Activated CD4-positive, CD25-positive, alpha-beta regulatory T cell treated with anti-CD3 and anti-CD28 coated beads, Interleukin-2, amount 50 U/mL, for 16 hours (primary cell): Measurements from ENCODE around the gene CSMD2.

ENCODE experiments used
- DNase-seq: peaks from one replicate; pipeline ENCODE4 v3.0.0-alpha.2; 2020; ENCODE audit warnings: low read depth, low spot score

Gene CSMD2

DNA sequence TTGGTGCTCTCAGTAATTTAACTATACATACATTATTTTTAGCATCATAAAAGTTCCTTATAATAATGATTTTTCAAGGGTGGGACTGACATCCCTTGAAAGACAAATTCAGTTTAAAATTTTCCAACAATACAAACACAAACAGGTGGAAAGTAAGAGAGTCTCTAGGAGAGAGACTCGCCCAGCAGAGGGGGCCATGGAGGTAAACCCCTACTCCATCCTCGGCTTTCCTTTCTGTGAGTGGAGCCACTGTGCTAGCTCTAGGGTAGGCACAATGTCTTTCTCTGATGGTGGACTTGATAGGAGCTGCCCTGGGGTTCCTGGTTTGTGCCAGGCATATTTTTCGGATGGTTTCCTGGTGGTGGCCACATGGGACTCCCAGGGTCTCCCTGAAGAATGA is 8.3 kb downstream of the CSMD2 start:
- DNase-seq: no peak

DNA sequence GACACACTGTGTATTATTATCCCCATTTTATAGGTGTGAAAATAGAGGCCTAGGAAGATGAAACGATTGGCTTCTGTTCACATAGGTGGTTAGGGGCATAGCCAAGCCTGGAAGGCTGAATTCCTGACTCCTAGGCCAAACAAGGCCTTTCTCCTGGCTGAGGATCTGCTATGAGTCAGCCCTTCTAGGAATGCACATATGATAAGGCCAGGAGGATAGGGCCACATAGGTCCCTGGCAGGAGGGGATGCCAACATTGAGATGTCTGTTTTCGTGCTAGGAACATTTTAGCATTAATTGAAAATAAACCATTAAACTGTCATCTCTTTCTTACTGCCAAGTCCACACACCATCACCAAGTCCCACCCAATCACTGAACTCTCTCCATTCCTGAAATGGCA is 9.2 kb downstream of the CSMD2 start:
- no peak for DNase-seq

DNA sequence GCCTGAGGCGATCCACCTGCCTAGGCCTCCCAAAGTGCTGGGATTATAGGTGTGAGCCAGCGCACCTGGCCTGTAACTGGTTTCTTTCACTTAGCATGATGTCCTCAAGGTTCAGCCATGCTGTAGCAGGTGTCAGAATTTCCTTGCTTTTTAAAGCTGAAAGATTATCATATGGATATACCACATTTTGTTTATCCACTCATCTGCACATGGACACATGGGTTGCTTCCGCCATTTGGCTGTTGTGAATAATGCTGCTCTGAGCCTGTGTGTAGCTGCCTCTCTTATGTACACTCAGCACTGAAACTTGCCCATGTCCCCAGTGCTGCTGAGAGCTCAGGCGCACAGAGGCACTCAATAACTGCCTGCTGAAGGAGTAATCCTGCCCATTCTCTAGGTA is 11.8 kb downstream of the CSMD2 start:
- DNase-seq: no peak

DNA sequence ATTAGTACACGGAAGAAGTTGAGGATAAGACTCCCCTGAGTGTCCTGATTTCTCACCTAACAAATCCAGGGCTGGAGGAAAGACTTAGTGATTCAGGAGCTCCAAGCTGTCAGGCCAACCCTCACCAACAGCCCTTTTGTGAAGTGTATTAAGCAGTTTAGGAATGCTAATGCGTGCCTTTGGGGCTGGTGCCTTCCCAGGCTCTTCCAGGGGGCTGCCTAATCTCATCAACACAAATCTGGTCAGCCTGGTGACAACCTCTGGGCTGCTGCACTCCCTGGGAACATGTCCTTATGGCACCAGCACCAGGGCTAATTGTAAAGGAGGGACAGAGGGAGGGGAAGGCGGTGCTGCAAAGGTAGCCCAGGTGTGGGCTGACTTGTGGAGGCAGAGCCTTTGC is 15.5 kb downstream of the CSMD2 start:
- no peak for DNase-seq

DNA sequence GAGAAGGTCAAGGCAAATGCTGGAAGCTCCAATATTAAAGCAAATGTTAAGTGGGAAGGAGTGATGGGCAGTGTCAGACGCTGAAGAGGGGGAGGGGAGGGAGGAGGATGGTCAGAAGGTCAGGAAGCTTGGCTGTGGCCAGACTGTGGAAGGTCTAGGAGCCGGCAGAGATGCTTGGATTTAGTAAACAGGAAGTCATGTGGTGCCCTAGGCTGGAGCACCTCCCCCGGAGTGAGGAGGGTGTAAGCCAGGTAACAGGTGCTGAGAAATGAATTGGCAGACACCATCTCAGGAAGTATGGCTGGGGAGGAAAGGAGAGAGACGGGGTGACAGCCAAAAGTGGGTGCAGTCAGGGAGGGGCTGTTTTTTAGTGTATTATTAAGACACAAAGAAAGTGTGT is 17.7 kb downstream of the CSMD2 start:
- no peak for DNase-seq

DNA sequence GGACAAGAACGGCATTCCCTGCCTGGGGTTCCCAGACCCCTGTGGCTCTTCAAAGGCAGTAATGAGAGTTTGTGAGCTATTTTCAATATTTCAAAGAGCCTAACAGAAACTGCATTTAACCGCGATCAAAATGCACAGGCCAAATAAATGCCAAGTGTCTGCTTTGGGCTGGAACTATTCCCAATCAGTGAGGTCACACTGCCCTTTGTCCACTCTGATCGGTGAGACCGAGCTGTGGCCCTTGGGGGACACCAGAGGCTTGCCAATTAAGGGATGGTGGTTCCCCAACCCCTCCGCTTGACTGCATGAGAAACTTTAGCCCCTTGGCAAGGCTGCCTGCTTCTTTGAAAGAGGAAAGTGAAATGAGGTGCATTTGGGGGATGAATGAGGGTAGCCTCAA is 20.3 kb downstream of the CSMD2 start:
- no peak for DNase-seq

DNA sequence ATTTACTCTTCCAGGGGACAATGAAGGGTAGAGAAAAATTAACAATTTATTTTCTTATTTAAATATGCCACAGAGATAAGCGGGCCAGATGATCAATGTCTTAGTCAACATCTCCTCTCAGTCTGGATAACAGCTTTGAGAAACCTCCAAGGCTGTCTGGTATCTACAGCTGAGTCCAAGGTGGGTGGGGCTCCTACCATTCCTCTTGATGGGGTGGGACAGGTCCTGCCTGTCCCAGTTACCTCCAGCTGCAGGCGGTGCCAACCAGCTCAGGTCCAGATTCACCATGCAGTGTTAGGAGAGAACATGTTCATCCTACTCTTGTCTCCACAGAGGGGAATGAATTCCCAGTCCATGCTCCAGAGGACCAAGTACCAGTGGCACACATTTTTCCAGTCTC is 21.1 kb downstream of the CSMD2 start:
- DNase-seq: no peak

DNA sequence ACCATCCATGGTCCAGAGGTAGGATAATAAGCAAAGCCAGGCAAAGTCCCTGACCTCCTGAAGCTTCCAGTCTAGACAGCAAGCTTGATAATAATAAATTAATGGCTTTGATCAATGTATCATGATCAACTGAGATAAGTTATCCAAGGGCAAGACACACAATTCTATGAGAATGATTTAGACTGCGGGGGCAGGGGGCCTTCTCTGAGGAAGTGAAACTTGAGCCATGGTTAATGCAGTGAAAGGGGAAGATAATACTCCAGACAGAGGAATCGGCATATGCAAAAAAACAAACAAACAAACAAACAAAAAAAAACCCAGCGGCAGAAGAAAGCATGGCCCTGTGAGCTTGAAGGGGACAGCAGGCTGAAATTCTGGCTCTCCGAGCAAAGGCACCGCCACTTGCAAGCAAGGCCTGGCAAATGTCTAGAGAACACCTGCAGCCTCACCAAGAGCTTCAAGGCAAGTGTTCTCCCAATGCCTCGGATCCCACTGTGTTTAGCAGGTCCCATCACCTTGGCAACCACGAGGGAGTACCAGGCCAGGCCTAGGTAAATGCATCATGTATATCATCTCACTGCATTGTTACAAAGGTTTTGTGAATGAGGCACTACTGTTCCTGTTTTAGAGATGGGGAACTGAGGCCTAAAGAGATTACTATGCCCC is 24.9 kb downstream of the CSMD2 start:
- DNase-seq: no peak

DNA sequence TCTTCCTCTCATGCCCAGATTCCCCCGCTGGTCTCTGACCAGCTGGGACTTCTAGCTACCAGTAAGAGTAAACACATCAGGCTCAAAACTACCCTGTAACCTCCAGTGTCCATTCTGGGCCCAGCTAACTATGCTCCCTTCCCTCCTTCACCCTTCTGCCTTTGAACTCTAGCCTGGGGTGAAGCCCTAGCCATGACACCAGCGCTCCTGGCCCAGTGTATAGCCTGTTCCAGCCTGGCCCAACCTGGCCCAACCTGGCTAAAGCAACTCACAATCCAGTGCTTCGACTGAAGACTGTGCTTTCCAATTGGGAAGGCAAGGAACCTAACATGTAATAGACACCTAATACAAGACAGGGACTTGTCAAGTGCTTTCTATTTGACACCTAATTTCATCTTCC is 27.6 kb downstream of the CSMD2 start:
- DNase-seq: no peak

DNA sequence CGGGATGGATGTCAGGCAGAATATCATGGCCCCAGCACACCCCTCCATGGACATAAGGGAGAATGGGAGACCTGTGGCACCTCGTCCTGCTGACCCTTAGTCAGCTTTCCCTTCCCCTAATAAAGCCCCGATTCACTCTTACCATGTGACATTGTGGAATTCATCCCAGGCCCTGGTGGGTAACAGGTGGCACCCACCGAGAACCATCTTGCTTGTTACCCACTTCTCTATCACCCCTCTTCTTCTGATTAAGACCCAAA is 32.9 kb downstream of the CSMD2 start:
- DNase-seq: no peak

DNA sequence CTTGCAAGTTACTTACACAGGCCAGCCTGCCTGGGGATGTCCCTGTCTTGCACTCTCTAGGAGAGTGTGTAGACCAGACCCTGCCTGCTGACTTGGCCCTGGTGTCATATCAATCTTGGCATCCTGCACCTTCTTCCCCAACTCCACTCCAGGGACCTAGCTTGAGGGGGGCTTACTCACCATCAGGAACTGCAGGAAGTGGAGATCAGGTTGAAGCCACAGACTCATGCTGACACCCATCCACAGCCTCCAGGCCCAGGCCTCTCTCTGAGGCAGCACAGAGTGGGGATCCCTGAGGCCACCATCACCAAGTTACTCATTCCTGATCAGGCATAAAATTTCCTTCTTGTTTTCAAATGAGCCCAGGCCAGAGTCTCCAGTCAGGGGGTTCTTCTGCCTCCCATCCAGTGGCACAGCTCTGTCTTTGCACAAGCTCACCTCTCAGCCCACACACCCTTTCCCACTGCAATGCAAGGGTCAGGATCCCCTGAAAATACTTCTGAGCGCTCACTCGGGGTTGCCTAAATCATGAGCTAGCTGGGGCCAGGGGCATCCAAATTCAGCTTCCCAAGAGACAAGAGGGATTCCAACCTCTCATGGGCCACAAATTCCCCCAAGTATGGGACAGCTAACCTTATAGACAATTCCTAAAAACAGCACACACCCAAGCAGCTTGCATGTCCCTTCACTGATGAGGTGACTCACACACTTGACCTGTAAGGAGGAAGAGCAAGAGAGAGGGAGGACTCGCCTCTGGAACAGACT is 33.5 kb downstream of the CSMD2 start:
- no peak for DNase-seq

DNA sequence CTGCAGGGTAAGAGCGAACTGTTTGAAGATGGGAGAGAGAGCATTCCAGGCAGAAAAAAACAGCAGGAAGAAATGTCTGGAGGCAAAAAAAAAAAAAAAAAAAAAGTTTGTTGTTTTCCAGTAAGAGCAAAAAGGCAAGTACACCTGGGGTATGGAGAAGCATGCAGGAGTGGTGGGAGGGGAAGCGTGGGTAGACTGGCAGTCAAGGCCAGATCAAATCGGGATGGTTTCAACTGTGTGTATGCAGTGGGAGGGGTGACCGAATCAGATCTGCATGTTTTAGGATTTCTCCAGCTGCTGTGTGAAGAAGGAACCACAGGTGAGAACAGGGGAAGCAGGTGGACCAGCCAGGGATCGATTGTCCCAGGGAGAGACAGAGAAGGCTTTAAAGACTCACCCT is 34.7 kb downstream of the CSMD2 start:
- no peak for DNase-seq

DNA sequence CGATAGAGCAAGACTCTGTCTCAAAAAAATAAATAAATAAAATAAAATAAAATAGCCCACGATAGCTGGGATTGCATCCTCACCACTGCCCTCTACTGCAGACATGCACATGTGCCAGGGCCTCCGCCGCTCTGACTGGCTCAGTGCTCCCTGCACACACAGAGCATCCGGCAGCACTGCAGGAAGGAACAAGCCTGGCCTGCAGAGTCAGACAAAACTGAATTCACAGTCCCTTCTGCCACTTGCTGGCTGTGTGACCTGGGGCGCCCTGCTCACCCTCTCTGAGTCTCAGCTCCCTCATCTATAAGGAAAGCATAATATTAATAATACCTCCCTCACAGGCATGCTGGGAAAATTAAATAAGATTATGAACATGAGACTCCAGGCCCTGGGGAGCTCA is 35.4 kb downstream of the CSMD2 start:
- no peak for DNase-seq

DNA sequence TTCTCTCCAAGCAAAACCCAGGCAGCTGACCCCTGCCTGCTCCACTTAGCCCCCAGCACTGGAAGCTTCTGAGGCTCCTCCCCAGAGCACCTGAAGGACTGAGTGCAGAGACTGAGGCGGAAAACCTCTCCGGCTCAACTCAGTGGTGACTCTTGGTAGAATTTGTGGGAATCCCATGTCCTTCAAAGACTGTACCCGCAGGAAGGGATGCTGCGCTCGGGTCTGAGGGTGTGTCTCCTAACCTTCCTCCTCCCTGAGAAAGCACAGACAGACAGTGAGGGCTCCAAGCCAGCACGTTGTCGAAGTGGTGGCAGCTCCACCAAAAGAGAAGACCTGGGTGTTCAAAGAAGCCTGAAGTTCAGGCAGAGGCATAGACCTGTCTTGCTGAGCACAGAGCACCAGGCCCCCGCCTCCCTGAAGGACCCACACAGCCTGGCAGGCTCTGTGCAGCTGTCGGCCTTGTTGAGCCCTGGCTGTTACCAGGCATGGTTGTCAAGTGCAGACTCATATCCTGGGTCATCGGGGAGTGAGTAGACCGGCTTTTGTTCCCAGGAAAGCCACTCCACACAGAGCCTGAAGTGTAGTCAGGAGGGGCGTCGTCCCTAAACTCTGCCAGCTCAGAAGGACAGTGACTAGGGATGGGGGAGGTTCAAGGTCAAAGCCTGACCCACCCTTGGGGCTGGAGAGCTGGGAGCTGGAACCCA is 36.7 kb downstream of the CSMD2 start:
- DNase-seq: no peak

DNA sequence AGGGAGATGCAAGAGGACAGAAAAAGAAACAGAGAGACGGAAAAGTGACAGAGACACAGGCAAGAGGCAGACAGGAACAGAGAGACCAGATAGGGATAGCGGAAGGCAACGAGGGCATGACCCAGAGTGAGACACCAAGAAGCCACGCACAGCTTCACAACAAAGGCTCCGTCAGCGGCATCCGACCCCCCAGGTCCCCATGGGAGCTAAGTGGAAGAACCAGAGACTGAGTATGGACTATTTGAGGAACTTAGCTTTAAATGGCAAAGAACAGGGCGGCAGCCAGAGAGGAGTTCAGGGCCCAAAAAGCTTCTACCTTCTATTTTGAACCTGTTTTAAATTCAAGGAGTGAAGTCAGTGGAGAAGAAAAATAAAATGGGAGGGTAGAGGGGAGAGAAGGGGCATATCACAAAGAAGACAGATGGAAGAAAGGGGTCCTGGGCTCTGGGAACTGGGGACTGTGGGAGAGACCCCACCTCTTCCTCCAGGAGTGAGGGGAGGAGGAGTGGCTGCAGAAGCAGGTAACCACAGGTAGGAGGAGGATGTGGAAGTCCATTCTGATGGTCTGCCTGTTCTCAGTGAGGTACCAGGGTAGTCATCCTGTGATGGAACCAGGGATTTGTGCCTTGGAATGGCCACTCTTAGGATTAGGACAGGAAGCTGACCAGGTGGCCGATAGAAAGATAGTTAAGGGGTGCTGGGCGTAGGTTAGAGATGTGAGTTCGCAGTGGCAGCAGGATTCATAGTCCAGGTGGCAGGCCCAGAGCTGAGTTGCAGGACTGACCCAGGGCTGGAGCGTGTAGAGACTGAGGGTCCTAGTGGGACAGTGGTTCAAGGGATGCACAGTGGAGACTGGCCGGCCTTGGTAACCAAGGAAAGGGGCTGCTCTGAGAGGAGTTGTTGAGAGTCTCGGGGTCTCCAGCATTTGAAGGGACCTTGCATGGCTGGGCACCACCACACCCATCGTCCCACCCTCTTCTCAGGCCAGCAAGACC is 37.7 kb downstream of the CSMD2 start:
- no peak for DNase-seq

DNA sequence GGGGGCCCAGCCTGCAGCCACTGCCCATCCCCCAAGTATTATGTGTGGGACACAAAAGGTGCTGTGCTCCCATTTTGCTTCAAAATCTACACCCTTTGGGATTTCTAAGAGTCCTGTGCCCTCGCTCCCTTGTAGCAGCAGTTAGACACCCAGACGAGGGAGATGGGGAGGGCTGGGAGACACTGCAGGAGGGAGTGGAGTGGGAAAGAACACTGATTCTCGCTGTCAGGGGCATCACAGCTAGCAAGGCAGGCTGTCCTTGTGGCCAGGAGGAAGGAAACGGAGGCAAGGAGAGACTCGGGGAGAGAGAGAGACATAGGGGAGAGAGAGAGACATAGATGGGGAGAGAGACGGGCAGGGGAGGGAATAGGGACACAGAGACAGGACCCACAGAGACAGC is 38.5 kb downstream of the CSMD2 start:
- DNase-seq: no peak

DNA sequence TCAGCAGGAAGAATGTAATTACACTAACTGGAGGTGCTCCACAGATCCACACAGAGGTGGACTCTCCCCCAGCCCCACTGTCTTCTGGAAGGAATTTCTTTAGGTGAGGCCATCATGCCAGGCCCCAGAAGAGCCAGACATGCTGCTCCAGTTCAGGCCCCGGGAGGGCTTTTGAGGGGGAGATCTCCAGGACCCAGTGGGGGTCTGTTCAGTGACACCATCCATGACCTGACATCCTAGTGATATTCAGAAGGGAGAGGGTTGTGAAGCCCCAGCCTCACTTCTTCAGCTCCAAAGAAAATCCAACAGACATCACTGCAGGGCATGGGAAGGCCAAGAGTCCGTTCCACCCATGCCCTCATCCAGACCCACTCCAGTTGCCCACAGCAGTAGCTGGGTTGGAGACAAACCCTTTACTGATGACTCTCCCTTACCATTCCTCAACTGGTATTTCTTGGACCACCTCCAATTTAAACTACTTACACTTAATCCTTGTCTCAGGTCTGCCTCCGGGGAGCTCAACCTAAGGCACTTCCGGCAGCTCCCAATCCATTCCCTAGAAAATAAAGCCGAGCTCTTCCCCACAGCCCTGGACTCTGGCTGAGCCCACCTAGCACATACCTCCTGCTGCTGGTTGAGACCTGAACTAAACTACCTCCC is 39.2 kb downstream of the CSMD2 start:
- DNase-seq: no peak

DNA sequence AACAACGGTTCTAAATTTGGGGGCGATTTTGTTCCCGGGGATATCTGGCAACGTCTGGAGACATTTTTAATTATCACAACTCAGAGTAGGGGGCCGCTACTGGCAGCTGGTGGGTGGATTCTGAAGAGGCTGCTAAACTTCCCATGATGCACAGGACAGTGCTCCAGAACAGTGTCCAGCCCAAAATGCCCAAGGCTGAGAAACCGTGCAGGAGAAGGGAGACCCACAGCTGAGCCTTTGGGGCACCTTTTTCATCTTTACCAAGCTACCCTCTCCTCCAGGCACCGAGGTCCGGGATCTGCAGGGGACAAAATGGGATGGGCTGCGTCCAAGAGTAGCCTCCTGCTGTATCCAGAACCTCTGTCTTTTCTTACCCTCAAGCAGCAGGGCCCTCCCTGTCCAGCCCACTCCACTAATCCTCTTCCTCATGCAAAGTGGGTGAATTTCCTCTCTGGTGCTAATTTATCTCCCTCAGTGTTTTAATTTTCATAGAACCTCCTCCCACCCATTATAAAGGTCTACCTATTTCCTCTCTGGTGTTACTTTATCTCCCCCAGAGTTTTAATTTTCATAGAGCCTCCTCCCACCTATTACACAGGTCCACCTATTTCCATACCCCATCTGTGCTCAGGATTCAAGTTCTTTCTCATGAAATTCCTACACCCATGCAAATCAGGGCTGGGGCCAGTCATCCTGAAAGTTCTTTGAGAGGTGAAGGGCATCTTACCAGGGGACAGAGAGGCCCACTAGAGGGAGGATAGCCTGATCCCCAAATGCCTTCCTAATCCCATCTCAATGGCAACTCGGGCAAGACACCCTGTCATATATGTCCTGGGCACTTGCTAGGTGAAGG is 42.7 kb downstream of the CSMD2 start:
- no peak for DNase-seq

DNA sequence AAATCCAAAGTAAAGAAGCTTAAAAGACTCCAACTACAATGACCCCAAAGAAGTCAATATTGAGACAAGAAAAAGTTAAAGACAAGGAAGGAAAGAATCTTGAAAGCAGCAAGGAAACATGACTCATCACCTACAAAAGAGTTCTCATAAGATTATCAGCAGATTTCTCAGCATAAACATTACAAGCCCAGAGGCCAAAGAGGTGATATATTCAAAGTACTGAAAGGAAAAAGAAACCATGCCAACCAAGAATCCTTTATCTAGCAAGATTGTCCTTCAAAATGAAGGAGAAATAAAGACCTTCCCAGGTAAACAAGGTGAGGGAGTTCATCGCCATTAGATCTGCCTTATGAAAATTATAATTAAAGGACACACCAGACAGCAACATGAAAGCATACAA is 49.8 kb downstream of the CSMD2 start:
- no peak for DNase-seq

DNA sequence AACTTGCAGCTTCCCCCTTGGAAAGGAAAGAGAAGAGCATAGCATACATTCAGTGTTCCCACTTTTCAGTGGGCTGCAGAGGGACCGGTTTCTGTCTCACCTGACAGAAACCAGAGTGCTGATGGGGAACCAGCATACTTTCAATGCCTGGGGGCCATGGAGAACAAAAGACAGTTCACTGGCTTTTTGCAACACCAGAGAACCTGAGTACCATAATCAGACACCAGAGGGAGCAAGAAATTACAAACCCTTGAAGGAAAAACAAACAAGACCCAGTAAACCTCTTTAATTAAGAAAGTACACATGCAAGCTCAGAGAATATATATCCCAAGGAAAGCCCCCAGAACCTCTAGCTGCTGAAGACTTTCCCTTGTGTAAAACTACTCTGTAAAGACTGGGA is 51.1 kb downstream of the CSMD2 start:
- no peak for DNase-seq

DNA sequence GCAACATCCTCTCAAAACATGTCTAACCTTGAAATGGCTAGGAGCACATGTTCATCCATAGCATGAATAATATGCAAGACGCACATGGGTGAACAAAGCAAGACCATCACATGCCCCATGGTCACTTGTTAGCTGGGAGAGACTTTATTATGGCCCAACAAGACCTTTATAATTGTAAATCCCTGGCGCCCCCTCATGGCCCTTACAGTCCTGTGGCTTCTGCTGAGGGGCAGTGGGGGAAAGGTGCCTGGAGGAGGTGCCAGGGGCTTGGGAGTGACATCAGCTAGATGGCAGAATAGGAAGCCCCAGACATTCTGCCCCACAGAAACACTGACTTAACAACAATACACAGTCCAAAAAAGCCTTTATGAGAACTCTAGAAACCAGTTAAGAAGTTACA is 51.7 kb downstream of the CSMD2 start:
- DNase-seq: no peak
